Measurements from ENCODE around the gene ASXL1.
"Not testable (repeated sequence)": the region's sequence is repeated elsewhere in the genome, so short reads cannot be mapped to it uniquely, and the experiment has no call there.

ASXL1 gene

GRCh38 chr20:32337937-32338661, 20.0 kb upstream of the ASXL1 start:
- DNase-seq (ENCODE audit: low spot score): no peak

- DNase-seq (ENCODE audit: low spot score): no peak
Measured at GRCh38 chr20:32338665-32339064, 19.5 kb upstream of the ASXL1 start.

- DNase-seq (ENCODE audit: low spot score): no peak
Measured at GRCh38 chr20:32339116-32339515, 19.0 kb upstream of the ASXL1 start.

GRCh38 chr20:32341053-32341452, 17.1 kb upstream of the ASXL1 start:
- DNase-seq (ENCODE audit: low spot score): not testable (repeated sequence)

GRCh38 chr20:32343439-32343838, 14.7 kb upstream of the ASXL1 start:
- no peak for DNase-seq (ENCODE audit: low spot score)

GRCh38 chr20:32344835-32345506, 13.2 kb upstream of the ASXL1 start:
- DNase-seq (ENCODE audit: low spot score): no peak

- no peak for DNase-seq (ENCODE audit: low spot score)
Measured at GRCh38 chr20:32348207-32348606, 9.9 kb upstream of the ASXL1 start.

- DNase-seq (ENCODE audit: low spot score): no peak
Measured at GRCh38 chr20:32350421-32350820, 7.7 kb upstream of the ASXL1 start.

GRCh38 chr20:32352121-32352720, 5.9 kb upstream of the ASXL1 start:
- no peak for DNase-seq (ENCODE audit: low spot score)

- DNase-seq (ENCODE audit: low spot score): no peak
Measured at GRCh38 chr20:32353848-32354496, 4.2 kb upstream of the ASXL1 start.

GRCh38 chr20:32354592-32355416, 3.3 kb upstream of the ASXL1 start:
- DNase-seq (ENCODE audit: low spot score): no peak

GRCh38 chr20:32355417-32355841, 2.7 kb upstream of the ASXL1 start:
- no peak for DNase-seq (ENCODE audit: low spot score)

GRCh38 chr20:32355907-32356621, 2.1 kb upstream of the ASXL1 start:
- not testable (repeated sequence) for DNase-seq (ENCODE audit: low spot score)

- DNase-seq (ENCODE audit: low spot score): peak; percentile 22
Measured at GRCh38 chr20:32356622-32357374, 1.3 kb upstream of the ASXL1 start.

GRCh38 chr20:32357375-32357868, 709 bp upstream of the ASXL1 start:
- no peak for DNase-seq (ENCODE audit: low spot score)

GRCh38 chr20:32358632-32358882, 426 bp downstream of the ASXL1 start:
- DNase-seq (ENCODE audit: low spot score): no peak

- peak; percentile 56 for DNase-seq (ENCODE audit: low spot score)
Measured at GRCh38 chr20:32358883-32359632, 927 bp downstream of the ASXL1 start.

- peak; percentile 27 for DNase-seq (ENCODE audit: low spot score)
Measured at GRCh38 chr20:32359633-32360332, 1.7 kb downstream of the ASXL1 start.

GRCh38 chr20:32360333-32360634, 2.2 kb downstream of the ASXL1 start:
- no peak for DNase-seq (ENCODE audit: low spot score)

Data from pons (tissue), 1 donor.